HFF-Myc (cell line): ENCODE results near the gene COPS7B.

Experiments used
- DNase-seq: peaks from one replicate; pipeline ENCODE4 v3.0.0-alpha.2; 2011; ENCODE audit warnings: low read depth; ENCODE audit errors: extremely low read depth
- H3K4me3 ChIP-seq: replicated peaks from 2 replicates; pipeline ENCODE4 v1.5.1; 2011; ENCODE audit warnings: low read depth, mild to moderate bottlenecking, control low read depth, low read length
- CTCF ChIP-seq: IDR thresholded peaks from 2 replicates; pipeline ENCODE4 v1.5.1; 2012; ENCODE audit warnings: mild to moderate bottlenecking, low read depth, low read length, control low read depth; ENCODE audit errors: missing control alignments

The COPS7B gene

DNA sequence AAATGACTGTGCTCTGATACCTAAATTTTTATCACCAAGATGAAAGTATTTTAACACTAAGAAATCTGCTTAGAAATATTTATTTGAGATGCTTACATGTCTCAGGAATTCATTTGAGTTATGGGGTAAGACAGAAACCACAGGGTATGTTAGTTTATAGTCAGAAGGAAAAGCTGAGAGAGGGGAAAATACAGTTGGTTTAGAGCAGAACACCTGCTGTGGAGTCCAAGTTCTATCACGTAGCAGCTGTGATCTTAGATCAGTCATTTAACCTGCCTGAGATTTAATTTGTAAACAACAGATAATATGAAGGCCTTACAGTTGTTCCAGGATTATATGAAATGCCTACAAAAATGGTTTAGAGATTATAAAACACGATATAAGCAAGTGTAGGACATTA, 34.2 kb upstream of the COPS7B start:
- H3K4me3 ChIP-seq: no peak overlapping the region
- DNase-seq: no peak
- TF ChIP-seq CTCF: no peak

DNA sequence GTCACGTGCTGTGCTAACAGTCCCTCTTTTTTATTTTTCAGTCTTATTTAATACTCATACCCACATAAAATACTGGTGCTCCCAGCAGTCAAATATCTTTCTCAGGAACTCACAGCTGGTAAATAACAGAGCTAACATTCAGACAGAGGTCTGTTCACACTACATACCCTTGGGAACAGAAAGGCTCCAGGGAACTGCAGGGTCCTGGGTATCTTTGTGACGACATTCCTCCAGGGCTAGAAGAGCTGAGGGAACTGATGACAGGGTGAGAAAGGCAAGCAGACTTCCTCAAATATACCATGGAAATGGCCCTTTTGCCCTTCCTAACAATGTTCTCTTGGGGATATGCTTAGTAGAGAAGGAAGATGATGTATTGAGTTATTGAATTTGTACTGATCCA, 24.5 kb upstream of the COPS7B start:
- H3K4me3 ChIP-seq: no peak overlapping the region
- TF ChIP-seq CTCF: no peak
- no peak for DNase-seq

DNA sequence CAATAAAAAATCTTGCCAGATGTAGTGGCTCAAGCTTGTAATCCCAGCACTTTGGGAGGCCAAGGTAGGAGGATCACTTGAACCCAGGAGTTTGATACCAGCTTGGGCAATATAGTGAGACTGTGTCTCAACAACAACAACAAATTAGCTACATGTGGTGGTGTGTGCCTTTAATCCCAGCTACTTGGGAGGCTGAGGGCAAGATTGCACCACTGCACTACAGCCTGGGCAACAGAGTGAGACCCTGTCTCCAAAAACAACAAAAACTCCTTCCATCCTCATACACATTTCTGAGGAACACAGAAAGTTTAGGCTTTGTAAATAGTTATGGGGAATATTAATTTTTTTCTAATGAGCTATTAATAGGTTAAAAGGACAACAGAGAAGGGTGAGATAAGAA, 22.1 kb upstream of the COPS7B start:
- no peak overlapping the region for H3K4me3 ChIP-seq
- TF ChIP-seq CTCF: no peak
- no peak for DNase-seq

DNA sequence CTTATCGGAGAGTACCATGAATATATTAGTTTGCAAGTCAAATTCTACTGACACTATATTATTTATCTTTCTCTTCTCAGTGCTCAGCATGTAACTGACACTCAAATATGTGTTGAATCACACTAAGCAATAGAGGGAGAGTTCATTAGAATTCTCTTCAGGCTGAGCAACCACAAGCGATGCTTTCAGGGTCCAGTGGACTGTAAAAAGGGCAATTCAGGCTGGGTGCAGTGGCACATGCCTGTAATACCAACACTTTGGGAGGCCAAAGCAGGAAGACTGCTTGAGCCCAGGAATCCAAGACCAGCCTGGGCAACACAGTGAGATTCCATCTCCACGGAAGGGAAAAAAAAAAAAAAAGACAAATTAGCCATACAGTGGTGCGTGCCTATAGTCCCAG, 21.5 kb upstream of the COPS7B start:
- DNase-seq: no peak
- TF ChIP-seq CTCF: no peak
- no peak overlapping the region for H3K4me3 ChIP-seq

GRCh38 chr2:231765496-231765929, 20.7 kb upstream of the COPS7B start:
- DNase-seq: no peak
- no peak overlapping the region for H3K4me3 ChIP-seq
- no peak for TF ChIP-seq CTCF

DNA sequence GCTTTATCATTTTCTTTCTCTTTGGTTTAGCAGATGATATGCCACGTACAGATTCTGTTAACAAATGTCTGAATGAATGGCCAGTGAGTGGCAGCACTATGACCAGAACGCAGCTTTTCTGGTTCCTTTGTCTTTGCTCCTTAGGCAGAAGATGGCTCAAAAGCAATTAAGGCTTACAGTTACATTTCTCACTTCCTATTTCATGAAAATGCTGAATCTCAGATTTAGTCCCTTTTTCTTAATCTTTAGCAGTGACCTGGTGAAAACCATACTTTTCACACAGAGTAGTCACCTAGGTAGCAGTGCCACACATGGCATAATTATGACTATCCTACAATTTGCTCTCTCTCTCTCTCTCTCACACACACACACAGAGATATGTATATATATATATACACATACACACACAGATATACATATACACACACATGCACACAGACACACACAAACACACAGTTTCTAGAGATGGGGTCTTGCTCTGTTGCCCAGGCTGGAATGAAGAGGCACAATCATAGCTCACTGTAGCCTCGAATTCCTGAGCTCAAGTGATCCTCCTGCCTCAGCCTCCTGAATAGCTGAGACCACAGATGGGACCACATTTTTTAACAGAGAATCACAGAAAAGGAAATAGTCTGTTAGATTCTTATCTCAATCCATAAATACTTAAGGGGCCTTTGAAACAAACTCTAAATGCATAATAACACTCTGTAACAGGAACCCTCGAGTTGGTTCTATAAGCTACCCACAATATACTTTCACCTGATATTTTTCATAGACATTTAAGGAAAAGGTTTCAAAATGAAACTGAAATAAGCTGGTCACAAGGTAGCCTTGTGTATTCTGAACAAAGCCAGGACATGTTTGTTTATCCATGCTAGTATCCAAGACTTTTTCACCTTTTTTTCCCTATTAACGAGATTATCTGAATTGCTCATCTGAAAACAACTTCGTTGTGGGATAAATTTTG, 16.8 kb upstream of the COPS7B start:
- no peak overlapping the region for H3K4me3 ChIP-seq
- no peak for TF ChIP-seq CTCF
- no peak for DNase-seq
